DMS114 treated with DMSO at 0.1 percent for 48 hours (cell line): ENCODE results near the gene PDK2.

Source experiments
- DNase-seq: peaks from one replicate; lab custom pipeline; 2025; ENCODE audit not compliant: unreplicated experiment; lab: John Stamatoyannopoulos, UW

Gene PDK2

DNA sequence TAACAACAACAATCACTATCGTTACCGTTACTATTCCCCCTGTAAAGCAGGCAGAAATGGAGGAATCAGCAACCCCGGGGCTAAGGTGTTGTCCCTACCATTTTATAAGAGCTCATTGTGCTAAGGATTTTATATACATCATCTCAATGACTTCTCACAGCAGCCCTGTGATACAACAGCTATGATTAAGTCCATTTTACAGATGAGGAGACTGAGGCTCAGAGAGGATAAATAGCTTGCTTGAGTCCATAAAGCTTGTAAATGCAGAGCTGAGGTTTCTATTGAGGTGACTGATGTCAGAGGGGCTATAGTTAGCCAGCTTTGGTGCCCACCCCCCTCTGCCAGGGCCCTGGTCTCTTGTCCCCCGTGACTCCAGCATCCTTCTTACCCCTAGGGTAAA, 16.7 kb upstream of the PDK2 start:
- DNase-seq = no peak

DNA sequence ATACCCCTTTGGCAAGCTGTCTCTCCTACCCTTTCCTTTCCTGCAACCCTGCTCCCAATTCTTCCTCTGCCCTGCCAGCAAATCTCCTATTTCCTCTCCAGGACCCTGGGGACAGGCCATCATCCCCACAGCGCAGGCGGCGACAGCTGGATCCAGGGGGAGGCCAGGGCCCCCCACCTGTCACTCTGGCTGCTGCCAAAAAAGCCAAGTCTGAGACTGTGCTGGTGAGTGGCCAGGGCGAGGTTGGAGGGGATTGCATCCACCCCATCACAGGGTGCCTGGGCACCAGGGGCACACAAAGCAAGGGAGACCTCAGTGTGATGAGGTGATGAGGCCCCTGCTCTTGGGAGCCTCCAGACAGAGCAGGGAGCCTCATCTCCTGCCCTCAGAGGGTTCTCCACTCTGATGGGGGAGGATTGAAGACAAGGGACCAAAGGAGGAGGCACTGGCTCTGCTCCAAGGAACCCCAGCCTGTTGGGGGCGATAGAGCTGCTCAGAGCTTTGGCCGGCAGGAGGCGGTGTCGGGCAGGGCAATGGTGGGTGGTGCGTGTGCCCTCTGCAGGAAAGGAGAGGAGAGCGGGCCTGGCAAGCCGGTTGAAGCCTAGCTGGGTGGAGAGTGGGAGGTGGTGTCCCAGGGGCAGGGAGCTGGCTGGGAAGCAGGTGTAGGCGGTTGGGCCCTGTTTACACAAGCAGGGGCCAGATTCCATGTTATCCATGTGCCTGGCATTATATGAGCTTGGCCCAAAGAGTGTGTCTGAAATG, 15.6 kb upstream of the PDK2 start:
- no peak for DNase-seq

DNA sequence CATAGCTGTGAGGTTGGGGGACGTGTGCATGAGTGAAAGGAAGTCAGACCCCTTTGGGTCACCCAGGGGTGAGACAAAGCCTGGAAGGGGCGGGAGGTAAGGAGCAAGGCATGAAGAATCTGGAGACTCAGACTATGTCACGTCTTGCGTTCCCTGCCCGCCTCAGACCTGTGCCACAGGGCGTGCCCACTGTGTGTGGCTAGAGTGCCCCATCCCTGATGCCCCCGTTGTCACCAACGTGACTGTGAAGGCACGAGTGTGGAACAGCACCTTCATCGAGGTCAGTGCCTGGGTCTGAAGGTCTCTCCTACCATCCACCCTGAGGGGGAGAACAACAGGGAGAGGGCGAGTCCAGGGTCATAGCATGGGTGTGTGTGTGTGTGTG, 15.1 kb upstream of the PDK2 start:
- no peak for DNase-seq

DNA sequence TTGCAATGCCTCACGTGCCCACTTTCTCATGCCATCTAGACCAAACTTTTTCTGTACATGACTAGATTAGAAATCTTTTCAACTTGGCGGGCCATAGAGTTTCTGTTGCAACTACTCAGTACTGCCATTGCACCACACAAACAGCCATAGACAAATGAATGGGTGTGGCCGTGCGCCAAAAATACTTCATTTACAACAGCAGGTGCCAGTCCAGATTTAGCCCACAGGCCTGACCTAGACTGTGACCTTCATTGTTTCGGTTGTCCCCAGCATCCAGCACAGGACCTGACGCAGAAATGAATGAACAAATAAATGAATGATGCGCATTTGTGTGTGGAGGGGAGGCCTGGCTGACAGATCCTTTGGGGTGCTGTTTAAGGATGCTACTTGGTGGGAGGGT, 14.3 kb upstream of the PDK2 start:
- no peak for DNase-seq

DNA sequence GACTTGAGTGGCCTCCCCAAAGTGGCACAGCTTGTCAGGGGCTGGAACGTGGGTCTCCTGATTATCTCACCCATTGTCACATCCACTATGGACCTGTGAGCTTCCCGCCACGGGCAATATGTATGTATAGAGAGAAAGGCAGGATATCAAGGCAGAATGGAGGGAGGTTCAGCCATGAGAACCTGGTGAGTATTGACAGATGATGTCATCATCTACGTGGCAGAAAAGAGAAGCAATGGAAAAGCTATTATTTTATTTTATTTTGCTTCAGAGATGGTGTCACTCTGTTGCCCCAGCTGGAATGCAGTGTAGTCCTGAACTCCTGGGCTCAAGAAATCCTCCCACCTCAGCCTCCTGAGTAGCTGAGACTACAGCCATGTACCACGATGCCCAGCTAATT, 13.4 kb upstream of the PDK2 start:
- DNase-seq = no peak

DNA sequence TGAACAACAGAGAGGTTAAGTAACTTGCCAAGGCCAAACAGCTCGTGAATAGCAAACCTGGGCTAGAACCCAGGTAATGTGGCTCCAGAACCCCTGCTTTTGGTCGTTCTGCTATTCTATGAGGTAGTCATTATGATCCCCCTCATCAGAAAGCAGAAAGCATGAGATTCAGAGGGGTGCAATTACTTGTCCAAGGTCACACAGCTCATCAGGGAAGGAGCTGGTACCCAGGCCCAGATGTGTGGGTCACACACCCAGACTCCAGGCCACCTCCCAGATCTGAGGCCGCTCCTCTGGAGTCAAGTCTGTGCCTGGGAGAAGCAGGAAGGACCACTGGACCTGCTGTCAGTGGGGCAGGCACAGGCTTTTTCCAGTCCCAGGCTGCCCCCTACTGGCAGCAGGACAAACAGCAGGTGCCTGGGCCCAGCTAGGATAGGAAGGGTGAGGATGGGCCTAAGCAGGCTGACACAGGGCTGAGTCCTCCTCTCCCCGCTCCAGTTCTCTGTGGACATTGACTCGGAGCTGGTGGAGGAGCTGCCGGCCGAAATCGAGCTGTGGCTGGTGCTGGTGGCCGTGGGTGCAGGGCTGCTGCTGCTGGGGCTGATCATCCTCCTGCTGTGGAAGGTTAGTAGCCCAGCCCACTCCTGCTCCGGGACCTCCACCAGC, 7.8 kb upstream of the PDK2 start:
- DNase-seq = peak; percentile 66

DNA sequence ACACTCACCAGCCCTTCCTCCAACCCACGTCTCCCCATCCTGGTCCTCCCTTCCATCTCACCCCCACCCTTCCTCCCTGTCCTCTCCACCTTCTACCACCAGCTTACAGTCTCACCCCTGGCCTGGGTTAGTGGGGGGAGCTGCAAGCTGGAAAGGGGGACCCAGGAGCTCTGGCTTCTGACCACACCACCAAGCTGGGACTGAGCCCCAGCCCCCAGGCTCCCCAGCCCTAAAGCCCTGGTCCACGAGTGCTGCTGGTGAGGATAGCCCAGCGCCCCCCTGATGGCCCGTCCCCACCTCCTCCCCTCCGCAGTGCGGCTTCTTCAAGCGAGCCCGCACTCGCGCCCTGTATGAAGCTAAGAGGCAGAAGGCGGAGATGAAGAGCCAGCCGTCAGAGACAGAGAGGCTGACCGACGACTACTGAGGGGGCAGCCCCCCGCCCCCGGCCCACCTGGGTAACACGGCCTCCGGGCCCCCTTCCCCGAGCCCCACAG, 7.2 kb upstream of the PDK2 start:
- no peak for DNase-seq

DNA sequence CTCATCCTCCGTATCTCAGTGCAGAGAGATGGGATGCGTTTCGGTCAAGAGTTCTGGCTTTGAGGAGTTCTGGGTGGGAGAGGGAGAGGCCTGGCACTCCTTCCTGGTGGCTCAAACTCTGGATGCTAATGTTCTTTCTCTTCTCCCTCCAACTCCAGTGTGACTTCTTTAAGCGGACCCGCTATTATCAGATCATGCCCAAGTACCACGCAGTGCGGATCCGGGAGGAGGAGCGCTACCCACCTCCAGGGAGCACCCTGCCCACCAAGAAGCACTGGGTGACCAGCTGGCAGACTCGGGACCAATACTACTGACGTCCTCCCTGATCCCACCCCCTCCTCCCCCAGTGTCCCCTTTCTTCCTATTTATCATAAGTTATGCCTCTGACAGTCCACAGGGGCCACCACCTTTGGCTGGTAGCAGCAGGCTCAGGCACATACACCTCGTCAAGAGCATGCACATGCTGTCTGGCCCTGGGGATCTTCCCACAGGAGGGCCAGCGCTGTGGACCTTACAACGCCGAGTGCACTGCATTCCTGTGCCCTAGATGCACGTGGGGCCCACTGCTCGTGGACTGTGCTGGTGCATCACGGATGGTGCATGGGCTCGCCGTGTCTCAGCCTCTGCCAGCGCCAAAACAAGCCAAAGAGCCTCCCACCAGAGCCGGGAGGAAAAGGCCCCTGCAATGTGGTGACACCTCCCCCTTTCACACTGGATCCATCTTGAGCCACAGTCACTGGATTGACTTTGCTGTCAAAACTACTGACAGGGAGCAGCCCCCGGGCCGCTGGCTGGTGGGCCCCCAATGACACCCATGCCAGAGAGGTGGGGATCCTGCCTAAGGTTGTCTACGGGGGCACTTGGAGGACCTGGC, 6.0 kb upstream of the PDK2 start:
- no peak for DNase-seq

DNA sequence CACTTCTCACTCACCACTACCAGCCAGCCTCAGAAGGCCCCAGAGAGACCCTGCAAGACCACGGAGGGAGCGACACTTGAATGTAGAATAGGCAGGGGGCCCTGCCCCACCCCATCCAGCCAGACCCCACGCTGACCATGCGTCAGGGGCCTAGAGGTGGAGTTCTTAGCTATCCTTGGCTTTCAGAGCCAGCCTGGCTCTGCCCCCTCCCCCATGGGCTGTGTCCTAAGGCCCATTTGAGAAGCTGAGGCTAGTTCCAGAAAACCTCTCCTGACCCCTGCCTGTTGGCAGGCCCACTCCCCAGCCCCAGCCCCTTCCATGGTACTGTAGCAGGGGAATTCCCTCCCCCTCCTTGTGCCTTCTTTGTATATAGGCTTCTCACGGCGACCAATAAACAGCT, 5.1 kb upstream of the PDK2 start:
- DNase-seq = no peak

DNA sequence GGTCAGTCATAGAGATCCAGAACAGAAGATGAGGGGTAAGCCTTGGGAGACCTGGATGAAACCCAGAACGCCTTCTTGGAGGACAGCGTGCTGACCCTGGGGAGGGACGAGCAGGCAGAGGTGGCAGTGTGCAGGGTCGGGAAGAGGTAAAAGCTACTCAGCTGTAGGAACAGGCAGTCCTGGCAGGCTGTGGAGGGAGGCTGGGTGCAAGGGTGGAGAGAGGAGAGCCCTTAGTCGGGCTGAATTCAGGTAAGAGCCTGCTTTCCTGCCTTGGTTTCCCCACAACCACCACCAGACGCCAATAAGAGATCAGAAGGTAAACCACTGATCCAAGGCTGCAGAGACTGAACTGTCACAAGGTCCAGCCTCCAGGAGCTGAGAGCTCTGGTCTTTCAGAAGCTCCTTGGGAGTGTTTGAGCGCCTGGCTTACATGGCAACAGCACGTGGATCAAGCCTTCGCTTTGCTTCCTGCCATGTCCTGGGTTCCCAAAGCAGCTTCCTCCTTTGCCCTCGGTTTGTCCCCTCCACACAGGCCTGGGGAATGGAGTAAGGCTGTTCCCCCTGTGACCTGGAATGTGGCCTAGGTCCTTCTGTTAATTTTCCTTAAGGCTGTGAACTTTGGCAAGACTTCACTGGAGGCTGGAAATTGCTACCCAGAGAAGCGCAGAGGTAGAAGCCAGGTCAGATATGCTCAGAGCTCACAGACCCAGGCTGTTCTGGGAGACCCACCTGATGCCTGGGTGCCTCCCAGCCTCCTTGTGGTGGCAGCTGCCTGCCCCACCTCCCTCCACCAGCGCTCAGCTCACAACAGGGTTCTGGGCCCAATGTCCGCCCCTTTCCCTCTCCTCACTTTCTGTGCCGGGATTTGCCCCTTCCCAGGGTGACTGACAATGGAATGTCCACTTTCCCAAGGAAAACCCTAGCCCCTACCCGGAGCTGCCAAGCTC, 3.9 kb upstream of the PDK2 start:
- no peak for DNase-seq

DNA sequence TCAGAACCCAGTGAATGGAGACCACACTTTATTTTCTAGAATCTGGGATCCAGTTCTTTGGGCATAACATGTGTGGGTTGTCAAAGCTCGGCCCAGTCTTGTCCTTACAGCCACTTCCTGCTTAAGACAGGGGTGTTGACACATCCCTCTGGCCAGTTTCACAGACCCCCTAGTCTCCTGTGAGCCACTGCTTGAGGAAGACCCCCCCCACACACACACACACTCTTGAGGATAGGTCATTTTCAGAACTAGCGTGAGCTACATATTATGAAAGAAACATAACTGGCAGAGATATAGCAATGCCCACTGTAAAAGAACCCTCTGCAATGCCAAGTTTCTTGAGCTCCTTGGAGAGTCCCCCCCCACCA, 3.2 kb upstream of the PDK2 start:
- DNase-seq = no peak

DNA sequence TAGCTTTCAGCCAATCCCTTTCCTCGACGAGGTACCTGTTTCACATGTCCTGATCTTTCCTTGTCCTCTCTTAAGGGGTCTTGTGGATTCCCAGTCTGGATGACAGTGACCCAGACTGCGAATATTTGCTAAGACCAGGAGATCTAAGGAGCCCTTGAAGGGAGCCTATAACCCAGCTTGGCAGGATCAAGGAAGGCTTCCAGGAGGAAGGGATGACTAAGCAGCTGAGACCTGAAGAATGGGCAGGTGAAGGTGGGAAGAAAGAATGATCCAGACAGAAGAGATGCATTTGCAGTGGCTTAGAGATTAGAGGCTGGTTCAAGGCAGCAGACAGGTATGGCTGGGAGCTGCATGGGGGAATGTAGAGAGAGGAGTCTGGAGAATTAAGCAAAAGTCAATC, 1.9 kb upstream of the PDK2 start:
- no peak for DNase-seq

DNA sequence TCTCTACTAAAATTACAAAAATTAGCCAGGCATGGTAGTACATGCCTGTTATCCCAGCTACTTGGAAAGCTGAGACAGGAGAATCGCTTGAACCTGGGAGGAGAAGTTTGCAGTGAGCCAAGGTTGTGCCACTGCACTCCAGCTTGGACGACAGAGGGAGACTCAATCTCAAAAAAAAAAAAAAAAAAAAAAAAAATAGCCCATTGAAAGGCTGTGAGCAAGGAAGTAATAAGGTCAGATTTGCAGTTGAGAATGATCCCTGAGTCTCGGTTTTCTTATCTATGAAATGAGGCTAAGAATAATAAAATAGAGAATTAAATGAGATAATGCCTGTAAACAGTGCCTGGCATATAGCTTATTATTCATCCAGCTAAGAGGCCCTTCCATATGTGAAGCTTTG, 1.3 kb upstream of the PDK2 start:
- no peak for DNase-seq

DNA sequence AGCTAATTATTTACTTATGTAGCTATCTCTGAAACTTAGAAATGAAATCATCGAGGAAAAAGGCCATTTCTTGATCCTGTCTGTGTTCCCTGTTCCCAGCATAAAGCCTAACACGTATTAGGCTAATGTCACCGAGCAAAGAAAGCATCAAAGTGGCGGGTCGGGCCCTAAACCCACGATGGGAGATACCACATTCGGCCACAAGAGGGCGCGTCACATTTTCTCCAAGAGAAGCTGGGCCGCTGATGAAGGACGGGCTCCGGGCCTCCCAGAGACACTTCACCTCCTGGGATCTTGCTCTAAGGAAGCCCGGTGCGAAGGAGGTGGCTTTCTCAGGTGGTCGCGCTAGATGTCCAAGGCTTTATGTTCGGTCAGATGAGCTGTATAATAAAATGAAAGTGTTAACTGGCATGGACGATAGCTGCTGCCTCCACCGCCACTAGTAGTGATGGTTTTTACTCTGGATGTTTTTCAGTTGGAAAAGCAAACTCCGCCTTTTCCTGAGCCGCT, 853 bp upstream of the PDK2 start:
- peak; percentile 58 for DNase-seq

DNA sequence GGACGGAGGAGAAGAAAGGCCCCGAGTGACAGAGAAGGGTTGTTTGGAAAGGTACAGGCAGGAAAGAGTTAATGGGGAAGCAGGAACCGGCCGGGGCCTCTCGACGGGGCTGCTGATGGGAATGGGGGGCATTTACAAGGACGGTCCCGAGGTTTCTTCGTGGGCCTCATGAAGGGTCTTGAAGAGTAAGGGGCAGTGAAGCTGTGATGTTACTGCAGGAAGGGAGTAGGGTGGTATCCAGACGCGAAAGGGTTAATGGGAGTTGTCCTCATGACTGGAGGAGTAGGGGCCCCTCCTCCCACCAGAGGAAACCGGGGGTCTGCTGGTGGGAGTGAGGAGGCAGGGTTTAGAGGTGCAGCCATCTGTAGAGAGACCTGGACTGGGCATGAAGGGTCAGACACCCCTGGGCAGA, 481 bp downstream of the PDK2 start:
- no peak for DNase-seq

DNA sequence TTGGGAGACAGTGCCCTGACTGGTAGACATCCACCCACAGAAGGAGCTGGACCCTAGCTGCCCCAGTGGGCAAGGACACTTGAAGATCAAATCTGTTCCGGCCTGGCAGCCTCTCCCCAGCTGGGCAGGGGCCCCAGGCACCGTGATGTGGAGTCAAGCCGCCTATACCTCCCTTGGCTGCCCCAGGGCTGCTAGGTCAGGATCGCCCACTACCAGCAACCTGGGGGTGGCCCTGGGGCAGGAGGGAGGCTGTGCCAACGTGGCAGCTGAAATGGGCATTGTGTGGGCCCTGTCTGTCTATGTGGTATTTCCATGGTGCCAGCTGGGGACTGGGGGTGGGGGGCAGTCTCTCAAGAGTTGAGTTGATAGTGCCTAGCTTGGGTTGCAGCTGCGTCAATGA, 941 bp downstream of the PDK2 start:
- DNase-seq = no peak

DNA sequence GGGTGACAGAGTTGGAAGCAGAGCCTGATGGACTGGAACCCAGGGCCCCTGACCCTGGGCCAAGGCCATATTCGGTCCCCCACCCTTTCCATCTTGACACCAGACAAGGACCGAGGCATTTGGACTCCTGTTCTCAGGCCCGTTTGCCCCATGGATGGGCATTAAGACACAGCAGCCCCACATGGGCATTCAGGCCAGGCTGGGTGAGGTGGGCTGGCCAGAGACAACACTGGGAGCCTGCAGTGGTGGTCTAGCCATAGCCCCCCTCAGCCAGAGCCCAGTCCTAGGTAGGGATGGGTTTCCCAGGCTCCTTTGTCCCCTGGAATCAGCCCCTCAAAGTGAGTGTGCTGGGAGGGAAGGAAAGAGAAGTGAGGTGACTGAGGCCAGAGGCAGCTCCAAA, 1.6 kb downstream of the PDK2 start:
- no peak for DNase-seq

DNA sequence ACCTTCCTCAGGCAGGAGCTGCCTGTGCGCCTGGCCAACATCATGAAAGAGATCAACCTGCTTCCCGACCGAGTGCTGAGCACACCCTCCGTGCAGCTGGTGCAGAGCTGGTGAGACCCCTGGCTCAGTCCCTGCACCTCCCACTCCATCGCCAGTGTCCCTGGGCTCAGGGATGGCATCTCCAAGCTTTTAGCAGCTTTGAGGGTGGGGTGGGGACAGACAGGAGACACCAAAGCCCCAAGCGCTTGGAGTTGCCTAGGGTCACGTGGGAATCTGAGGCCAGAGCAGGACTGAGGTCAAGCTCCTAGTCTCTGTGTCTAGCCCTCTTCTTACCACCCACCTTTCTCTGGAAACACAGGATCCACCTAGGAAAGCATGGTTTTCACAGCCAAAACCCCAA, 2.3 kb downstream of the PDK2 start:
- no peak for DNase-seq

DNA sequence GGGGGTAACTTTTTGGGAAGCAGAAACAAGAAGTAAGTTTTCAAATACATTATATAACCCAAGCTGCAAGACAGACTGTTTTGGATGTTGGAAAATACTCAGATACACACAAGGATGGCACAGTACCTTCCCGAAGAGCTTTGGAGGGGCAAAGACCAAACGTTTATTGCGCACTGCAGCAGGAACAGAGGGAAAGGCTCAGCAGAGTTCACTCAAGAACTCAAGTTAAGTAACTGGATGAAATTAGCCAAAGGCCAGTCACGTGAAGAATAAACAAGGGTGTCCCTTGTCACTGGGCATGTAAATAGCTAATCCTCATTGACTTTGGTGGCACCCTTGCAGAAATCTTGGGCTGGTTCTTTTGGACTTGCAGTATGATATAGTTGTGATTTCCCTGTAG, 2.8 kb downstream of the PDK2 start:
- no peak for DNase-seq

DNA sequence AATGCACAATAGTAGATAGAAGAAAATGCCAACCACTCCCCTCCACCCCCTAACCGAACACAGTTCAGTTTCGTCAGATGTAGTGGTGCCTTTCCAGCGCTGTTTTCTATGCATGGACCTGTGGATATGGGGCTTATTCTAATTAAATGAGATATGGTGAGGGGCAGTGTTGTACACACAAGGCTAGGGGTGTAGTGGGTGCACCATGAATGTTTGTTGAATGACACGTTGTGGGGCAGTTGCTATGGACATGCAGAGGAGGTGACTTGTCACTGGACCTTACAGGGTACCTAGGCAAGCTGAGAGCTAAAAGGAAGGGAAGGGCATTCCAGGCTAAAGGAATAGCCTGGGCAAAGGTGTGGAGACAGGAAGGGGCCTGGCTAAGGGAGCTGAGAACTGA, 3.4 kb downstream of the PDK2 start:
- DNase-seq = no peak

DNA sequence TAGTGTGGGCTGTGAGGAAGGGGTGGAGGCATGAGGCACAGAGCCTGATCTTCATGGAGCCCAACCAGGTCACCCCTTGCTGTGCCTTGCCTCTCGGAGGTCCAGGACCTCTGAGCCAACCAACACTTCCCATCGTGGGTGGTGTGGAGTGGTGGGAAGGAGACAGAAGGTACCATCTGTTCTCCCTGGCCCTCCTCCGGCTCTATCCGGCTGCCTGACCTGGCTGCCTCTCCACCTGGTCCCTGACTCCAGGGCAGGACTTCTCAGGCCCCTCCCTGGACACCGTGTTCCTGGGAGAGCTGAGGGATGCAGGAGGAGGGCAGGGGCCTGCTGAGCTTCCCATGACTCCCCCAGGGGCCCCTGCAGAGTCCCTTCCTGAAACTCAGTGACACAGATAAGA, 3.9 kb downstream of the PDK2 start:
- no peak for DNase-seq
